OCI-LY1 (cell line): ENCODE measurements around the gene TP53AIP1.

Source experiments
- H2AFZ ChIP-seq: fragments of 200-600 bp; sonication (generic), shearing (Covaris generic); 2 replicates; pipeline ENCODE4 v1.6.0; 2014; ENCODE audit warnings: antibody characterized with exemption, mild to moderate bottlenecking, low read length
- H3F3A ChIP-seq: fragments of 200-600 bp; sonication (generic), shearing (Covaris generic); 2 replicates; pipeline ENCODE4 v1.6.0; 2014; ENCODE audit warnings: mild to moderate bottlenecking, antibody characterized with exemption, low read length, moderate library complexity; ENCODE audit not compliant: insufficient read depth
- H3K27ac ChIP-seq: fragments of 200-600 bp; sonication (generic); 2 replicates; pipeline ENCODE4 v1.5.1; 2014; ENCODE audit warnings: low read length, mixed run types, mild to moderate bottlenecking, low read depth; ENCODE audit not compliant: poor library complexity, severe bottlenecking
- H3K27me3 ChIP-seq: fragments of 200-600 bp; sonication (generic); 2 replicates; pipeline ENCODE4 v1.6.0; 2014; ENCODE audit warnings: antibody characterized with exemption, mild to moderate bottlenecking, low read length, moderate library complexity; ENCODE audit not compliant: insufficient read depth
- H3K36me3 ChIP-seq: fragments of 200-600 bp; sonication (generic); 2 replicates; pipeline ENCODE4 v1.6.1; 2014; ENCODE audit warnings: mild to moderate bottlenecking, antibody characterized with exemption, low read length, moderate library complexity, mixed read lengths; ENCODE audit not compliant: insufficient read depth
- H3K4me1 ChIP-seq: fragments of 200-600 bp; sonication (generic); 2 replicates; pipeline ENCODE4 v1.5.1; 2014; ENCODE audit warnings: mild to moderate bottlenecking, low read length, moderate library complexity; ENCODE audit not compliant: insufficient read depth, severe bottlenecking
- H3K4me2 ChIP-seq: fragments of 200-600 bp; sonication (generic), shearing (Covaris generic); 2 replicates; pipeline ENCODE4 v1.6.1; 2014; ENCODE audit warnings: low read length
- H3K4me3 ChIP-seq: fragments of 200-600 bp; sonication (generic); 2 replicates; pipeline ENCODE4 v1.5.1; 2014; ENCODE audit warnings: low read length, low read depth, mild to moderate bottlenecking, mixed read lengths; ENCODE audit not compliant: poor library complexity, severe bottlenecking
- H3K79me2 ChIP-seq: fragments of 200-600 bp; shearing (Covaris generic); 2 replicates; pipeline ENCODE4 v1.6.1; 2016; ENCODE audit warnings: mixed run types, low read length, mixed read lengths; ENCODE audit not compliant: insufficient read depth
- H3K9ac ChIP-seq: fragments of 200-600 bp; sonication (generic), shearing (Covaris generic); 2 replicates; pipeline ENCODE4 v1.6.1; 2014; ENCODE audit warnings: mild to moderate bottlenecking, low read length, mixed read lengths
- H3K9me2 ChIP-seq: fragments of 200-600 bp; sonication (generic), shearing (Covaris generic); 2 replicates; pipeline ENCODE4 v1.6.1; 2014; ENCODE audit warnings: low read depth, mild to moderate bottlenecking, low read length, mixed read lengths
- H3K9me3 ChIP-seq: fragments of 200-600 bp; shearing (Covaris generic); 2 replicates; pipeline ENCODE4 v1.6.1; 2014; ENCODE audit warnings: low read length, mixed read lengths
- H4K20me1 ChIP-seq: fragments of 200-600 bp; sonication (generic), shearing (Covaris generic); 2 replicates; pipeline ENCODE4 v1.6.0; 2016; ENCODE audit warnings: mild to moderate bottlenecking, low read length; ENCODE audit not compliant: insufficient read depth
- EZH2 ChIP-seq: fragments of 200-600 bp; sonication (generic), shearing (Covaris generic); IDR thresholded peaks from 2 replicates; pipeline ENCODE4 v1.8.0; 2017; ENCODE audit warnings: borderline replicate concordance, mixed run types, mild to moderate bottlenecking, antibody characterized with exemption, low read length, moderate library complexity, mixed read lengths
- TF ChIP-seq, protein P1 (sequence below): fragments of 200-600 bp; sonication (generic), shearing (Covaris generic); IDR thresholded peaks from 2 replicates; pipeline ENCODE4 v1.5.1; 2017; ENCODE audit warnings: mild to moderate bottlenecking, antibody characterized with exemption, low read length, moderate library complexity, mixed read lengths

Gene TP53AIP1

DNA sequence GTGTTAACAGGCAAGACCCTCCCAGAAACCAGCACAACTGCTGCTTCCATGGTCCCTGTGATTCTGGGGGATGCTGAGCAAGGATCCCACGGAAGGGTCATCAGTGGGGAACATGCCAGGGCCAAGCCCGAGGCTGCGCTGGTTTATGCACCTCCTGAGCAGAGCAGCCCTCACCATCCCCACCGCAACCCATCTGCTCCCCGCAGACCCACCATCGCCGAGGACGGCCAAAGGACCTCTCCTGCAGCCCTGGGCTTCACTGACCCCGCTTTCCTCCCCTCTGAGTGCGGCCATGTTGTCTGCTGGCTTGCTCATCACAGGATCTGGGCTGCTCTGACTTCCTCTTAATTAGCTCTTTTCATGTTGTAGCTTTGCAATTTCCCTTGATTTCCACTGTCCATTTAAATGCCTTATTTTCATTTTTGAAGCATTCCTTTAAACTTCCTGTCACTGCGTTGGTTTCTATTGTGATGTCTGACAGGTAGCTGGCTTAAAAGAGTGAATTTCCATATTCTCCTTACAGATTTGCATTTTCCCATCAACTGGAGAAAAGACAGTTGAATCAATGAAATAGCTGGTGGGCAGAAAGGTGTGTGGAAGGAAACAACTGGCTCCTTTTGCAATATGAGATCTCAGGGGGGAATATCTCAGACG is 14.9 kb downstream of the TP53AIP1 start:
- TF ChIP-seq, protein P1, sequence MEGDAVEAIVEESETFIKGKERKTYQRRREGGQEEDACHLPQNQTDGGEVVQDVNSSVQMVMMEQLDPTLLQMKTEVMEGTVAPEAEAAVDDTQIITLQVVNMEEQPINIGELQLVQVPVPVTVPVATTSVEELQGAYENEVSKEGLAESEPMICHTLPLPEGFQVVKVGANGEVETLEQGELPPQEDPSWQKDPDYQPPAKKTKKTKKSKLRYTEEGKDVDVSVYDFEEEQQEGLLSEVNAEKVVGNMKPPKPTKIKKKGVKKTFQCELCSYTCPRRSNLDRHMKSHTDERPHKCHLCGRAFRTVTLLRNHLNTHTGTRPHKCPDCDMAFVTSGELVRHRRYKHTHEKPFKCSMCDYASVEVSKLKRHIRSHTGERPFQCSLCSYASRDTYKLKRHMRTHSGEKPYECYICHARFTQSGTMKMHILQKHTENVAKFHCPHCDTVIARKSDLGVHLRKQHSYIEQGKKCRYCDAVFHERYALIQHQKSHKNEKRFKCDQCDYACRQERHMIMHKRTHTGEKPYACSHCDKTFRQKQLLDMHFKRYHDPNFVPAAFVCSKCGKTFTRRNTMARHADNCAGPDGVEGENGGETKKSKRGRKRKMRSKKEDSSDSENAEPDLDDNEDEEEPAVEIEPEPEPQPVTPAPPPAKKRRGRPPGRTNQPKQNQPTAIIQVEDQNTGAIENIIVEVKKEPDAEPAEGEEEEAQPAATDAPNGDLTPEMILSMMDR, result no peak
- no peak for TF ChIP-seq EZH2
- no peaks in the 10 kb centered on the region for H3K79me2 ChIP-seq
- H3F3A ChIP-seq, result no peaks in the 10 kb centered on the region
- peaks cover 4% of the 10 kb centered on the region; the same call in 1 of the 2 replicates for H3K27me3 ChIP-seq
- H3K4me2 ChIP-seq, result no peak overlapping the region
- H3K9me3 ChIP-seq, result no peaks in the 10 kb centered on the region
- H3K36me3 ChIP-seq, result no peaks in the 10 kb centered on the region
- no peaks in the 10 kb centered on the region for H4K20me1 ChIP-seq
- H3K27ac ChIP-seq, result no peak overlapping the region
- no peak overlapping the region for H3K9ac ChIP-seq
- H3K4me1 ChIP-seq, result peaks cover 5% of the 10 kb centered on the region
- H3K9me2 ChIP-seq, result no peaks in the 10 kb centered on the region
- H3K4me3 ChIP-seq, result no peak overlapping the region
- no peak overlapping the region for H2AFZ ChIP-seq

DNA sequence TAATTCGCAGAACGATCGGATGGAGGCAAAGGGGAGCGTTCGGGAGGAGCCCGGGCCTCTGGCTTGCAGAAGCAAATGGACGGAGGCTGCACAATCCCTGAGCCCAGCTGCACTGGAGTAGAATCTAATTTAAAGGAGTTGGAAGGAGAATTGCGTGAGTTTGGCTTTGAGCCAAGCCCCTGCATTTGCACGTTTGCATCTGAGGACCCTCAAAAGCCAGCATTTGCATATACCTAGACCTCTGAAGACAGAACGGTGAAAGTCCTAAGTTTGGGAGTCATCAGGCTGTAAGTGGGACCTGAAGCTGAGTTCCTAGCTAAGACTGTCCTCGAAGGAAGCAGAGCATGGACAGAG is 15.6 kb downstream of the TP53AIP1 start:
- Histone ChIP-seq H3K4me1 (peaks cover 5% of the 10 kb centered on the region), H2AFZ (no peak overlapping the region), H3K9ac (no peak overlapping the region), H4K20me1 (no peaks in the 10 kb centered on the region), H3K27me3 (peaks cover 4% of the 10 kb centered on the region; the same call in 1 of the 2 replicates), H3K27ac (no peak overlapping the region), H3K79me2 (no peaks in the 10 kb centered on the region), H3K36me3 (no peaks in the 10 kb centered on the region), H3F3A (no peaks in the 10 kb centered on the region), H3K4me3 (no peak overlapping the region), H3K9me2 (no peaks in the 10 kb centered on the region), H3K4me2 (no peak overlapping the region), H3K9me3 (no peaks in the 10 kb centered on the region)
- TF ChIP-seq, protein P1, result no peak
- TF ChIP-seq EZH2, result no peak

DNA sequence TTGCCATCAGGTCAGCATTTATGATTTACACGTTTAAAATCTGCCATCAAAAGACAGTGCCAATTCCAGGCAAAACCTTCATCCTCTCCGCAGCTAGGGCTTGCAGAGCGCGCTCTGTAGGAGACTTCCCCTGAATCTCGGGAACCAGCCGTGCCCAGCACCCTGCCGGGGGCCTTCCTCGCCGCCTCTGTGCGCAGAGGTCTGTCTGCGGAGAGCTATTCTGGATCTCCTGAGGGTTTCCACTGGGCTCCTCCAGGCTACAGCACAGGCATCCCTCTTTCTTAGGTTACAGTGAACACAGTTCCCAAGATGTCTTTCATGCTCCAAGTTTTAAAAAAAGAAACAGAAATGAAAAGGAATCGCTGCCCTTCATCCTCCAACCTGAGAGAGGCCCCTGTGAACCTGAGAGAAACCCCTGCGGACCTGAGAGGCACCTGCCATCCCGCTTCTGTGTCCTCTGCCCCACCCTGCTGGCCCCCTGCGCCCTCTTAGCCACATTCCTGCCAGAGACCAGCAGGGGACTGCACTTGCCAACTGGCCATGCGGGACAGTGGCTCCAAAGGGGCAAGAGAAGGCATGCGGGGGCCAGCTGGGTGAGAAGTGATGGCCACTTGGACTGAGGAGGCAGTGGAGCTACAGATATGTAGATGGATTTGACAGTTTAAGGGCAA is 16.1 kb downstream of the TP53AIP1 start:
- no peaks in the 10 kb centered on the region for H3K79me2 ChIP-seq
- H4K20me1 ChIP-seq, result no peaks in the 10 kb centered on the region
- no peaks in the 10 kb centered on the region for H3K9me2 ChIP-seq
- no peak overlapping the region for H3K27ac ChIP-seq
- TF ChIP-seq, protein P1, result no peak
- no peak for TF ChIP-seq EZH2
- no peak overlapping the region for H3K9ac ChIP-seq
- no peaks in the 10 kb centered on the region for H3K36me3 ChIP-seq
- no peak overlapping the region for H3K4me2 ChIP-seq
- no peaks in the 10 kb centered on the region for H3F3A ChIP-seq
- peaks cover 5% of the 10 kb centered on the region for H3K4me1 ChIP-seq
- peaks cover 4% of the 10 kb centered on the region; the same call in 1 of the 2 replicates for H3K27me3 ChIP-seq
- no peak overlapping the region for H3K4me3 ChIP-seq
- no peak overlapping the region for H2AFZ ChIP-seq
- H3K9me3 ChIP-seq, result no peaks in the 10 kb centered on the region
